Glutamatergic neuron (in vitro differentiated cells): ENCODE measurements around the gene GPER1. TPM values are rescaled to one million over a fixed set of nuclear protein-coding genes. Genes with fewer than 3 reads are reported as not detected.

Experiments used
- DNase-seq: peaks from one replicate; pipeline ENCODE4 v3.0.0; 2022
- H3K27ac Mint-ChIP-seq: one replicate; pipeline ENCODE4 v1.8.0; 2020; ENCODE audit warnings: mild to moderate bottlenecking, mixed read lengths, inconsistent platforms; ENCODE audit not compliant: unreplicated experiment
- H3K27me3 Mint-ChIP-seq: one replicate; pipeline ENCODE4 v1.8.0; 2020; ENCODE audit warnings: mild to moderate bottlenecking, moderate library complexity, mixed read lengths, inconsistent platforms; ENCODE audit not compliant: unreplicated experiment
- H3K36me3 Mint-ChIP-seq: one replicate; pipeline ENCODE4 v1.8.0; 2020; ENCODE audit warnings: mild to moderate bottlenecking, mixed read lengths, inconsistent platforms; ENCODE audit not compliant: unreplicated experiment
- H3K4me1 Mint-ChIP-seq: one replicate; pipeline ENCODE4 v1.8.0; 2020; ENCODE audit warnings: mild to moderate bottlenecking, low read depth, mixed read lengths, inconsistent platforms; ENCODE audit not compliant: unreplicated experiment
- H3K4me3 Mint-ChIP-seq: one replicate; pipeline ENCODE4 v1.8.0; 2020; ENCODE audit warnings: mild to moderate bottlenecking, mixed read lengths, inconsistent platforms; ENCODE audit not compliant: unreplicated experiment
- H3K9me3 Mint-ChIP-seq: one replicate; pipeline ENCODE4 v1.8.0; 2020; ENCODE audit warnings: mild to moderate bottlenecking, moderate library complexity, mixed read lengths, inconsistent platforms; ENCODE audit not compliant: unreplicated experiment
- total RNA-seq: library from RNA; stranded (reverse); fragmentation: NEBNext Ultra II Directional; extraction: Animal tissue kit (Norgen Biotek cat#: 25700); gene quantifications from one replicate; pipeline ENCODE4 v1.2.1, GENCODE V29; 2021; ENCODE audit not compliant: unreplicated experiment
- TF ChIP-seq, protein P1 (sequence below): fragments of 200-600 bp; sonication (generic); IDR thresholded peaks from one replicate; pipeline ENCODE4 v1.5.0; 2021; ENCODE audit not compliant: partially characterized antibody, unreplicated experiment

The GPER1 gene
- total RNA-seq, 1 donor from 2014 or later: 0.59 TPM

DNA sequence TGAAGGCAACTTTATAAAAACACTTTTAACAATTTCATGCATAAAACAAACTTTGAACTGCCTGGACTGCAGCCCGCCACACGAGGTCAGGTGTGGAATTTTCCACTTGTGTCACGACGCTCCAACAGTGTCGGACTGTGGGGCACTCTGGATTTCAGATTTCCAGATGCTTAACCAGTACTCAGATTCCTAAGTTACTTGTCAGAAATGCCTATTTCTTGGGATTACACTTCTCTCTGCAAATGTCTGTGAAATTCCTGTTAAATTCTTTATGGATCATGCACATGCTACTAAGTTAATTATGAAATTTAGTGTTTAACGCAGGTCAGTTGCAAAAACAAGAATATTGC, 473 bp upstream of the GPER1 start:
- TF ChIP-seq, protein P1, sequence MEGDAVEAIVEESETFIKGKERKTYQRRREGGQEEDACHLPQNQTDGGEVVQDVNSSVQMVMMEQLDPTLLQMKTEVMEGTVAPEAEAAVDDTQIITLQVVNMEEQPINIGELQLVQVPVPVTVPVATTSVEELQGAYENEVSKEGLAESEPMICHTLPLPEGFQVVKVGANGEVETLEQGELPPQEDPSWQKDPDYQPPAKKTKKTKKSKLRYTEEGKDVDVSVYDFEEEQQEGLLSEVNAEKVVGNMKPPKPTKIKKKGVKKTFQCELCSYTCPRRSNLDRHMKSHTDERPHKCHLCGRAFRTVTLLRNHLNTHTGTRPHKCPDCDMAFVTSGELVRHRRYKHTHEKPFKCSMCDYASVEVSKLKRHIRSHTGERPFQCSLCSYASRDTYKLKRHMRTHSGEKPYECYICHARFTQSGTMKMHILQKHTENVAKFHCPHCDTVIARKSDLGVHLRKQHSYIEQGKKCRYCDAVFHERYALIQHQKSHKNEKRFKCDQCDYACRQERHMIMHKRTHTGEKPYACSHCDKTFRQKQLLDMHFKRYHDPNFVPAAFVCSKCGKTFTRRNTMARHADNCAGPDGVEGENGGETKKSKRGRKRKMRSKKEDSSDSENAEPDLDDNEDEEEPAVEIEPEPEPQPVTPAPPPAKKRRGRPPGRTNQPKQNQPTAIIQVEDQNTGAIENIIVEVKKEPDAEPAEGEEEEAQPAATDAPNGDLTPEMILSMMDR: no peak
- H3K4me3 Mint-ChIP-seq: peak overlapping the region; percentile 6
- peaks cover 5% of the 10 kb centered on the region for H3K9me3 Mint-ChIP-seq
- peaks cover 10% of the 10 kb centered on the region for H3K27me3 Mint-ChIP-seq
- peaks cover 21% of the 10 kb centered on the region for H3K4me1 Mint-ChIP-seq
- H3K27ac Mint-ChIP-seq: no peak overlapping the region
- no peaks in the 10 kb centered on the region for H3K36me3 Mint-ChIP-seq
- DNase-seq: no peak

DNA sequence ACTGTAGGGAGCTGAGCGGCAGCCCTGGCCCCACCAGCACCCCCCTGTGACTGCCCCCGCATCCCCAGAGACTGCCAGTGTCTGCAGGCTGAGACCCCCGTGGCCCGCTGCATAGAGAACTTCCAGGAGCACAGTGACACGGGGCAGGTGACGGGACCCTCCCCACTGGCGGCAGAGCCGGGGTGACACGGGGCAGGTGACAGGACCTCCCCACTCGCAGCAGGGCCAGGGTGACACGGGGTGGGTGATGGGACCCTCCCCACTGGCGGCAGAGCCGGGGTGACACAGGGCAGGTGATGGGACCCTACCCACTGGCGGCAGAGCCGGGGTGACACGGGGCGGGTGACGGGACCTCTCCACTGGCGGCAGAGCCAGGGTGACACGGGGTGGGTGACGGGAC, 2.3 kb downstream of the GPER1 start:
- H3K9me3 Mint-ChIP-seq: peaks cover 2% of the 10 kb centered on the region
- peaks cover 8% of the 10 kb centered on the region for H3K27me3 Mint-ChIP-seq
- H3K27ac Mint-ChIP-seq: no peak overlapping the region
- TF ChIP-seq, protein P1: no peak
- no peak overlapping the region for H3K4me3 Mint-ChIP-seq
- no peak for DNase-seq
- no peaks in the 10 kb centered on the region for H3K36me3 Mint-ChIP-seq
- H3K4me1 Mint-ChIP-seq: peaks cover 14% of the 10 kb centered on the region

DNA sequence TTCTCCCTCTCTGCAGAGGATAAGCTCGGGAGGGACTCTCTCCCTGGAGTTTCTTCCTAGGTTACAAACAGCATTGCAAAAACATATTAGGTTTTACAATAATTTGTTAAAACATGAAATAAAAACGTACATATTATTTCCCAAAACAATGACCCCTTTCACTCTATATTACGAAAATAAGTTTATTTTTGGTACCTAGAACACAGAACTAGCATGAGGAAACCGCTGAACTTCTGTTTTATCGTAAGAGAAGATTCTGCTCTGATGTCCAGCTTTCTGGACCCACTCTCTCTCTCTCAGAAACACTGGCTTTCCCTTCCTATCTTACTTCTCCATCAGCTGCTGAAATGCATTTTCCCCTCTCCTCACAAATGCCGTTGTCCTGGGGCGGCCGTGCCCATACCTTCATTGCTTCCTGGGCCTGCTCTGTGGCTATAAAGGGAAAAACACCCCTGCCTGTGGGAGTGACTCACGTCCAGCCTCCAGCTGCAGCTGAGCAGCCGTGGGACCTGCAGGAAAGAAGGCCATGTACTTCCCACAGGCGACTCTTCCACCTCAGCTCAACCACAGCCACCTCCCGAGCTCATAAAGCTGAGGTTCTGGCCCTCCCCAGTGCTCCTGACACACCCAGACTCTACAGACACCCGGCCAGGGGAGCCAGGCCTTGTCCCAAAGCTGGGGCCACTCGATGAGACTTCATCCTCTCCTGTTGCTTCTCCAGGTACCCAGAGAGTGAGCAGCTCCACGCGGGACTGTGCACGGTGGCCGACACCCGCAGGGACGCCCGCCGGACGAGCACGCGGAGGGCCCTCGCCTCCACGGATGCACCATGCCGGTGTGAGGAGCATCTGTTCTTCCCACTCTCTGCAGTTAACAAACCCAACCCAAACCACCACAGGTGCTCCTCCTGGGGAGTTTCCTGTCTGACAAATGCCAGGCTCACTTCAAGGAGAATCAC, 3.1 kb downstream of the GPER1 start:
- Mint-ChIP-seq H3K36me3 (no peaks in the 10 kb centered on the region), H3K4me1 (peaks cover 14% of the 10 kb centered on the region), H3K27me3 (peaks cover 8% of the 10 kb centered on the region), H3K9me3 (peaks cover 2% of the 10 kb centered on the region), H3K27ac (no peak overlapping the region), H3K4me3 (no peak overlapping the region)
- DNase-seq: no peak
- TF ChIP-seq, protein P1: no peak

DNA sequence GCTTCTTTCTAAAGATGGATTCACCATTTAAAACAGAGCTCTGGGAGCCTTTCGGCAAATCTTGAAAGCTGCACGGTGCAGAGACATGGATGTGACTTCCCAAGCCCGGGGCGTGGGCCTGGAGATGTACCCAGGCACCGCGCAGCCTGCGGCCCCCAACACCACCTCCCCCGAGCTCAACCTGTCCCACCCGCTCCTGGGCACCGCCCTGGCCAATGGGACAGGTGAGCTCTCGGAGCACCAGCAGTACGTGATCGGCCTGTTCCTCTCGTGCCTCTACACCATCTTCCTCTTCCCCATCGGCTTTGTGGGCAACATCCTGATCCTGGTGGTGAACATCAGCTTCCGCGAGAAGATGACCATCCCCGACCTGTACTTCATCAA, 3.7 kb downstream of the GPER1 start:
- Mint-ChIP-seq H3K36me3 (no peaks in the 10 kb centered on the region), H3K4me3 (no peak overlapping the region), H3K9me3 (peaks cover 2% of the 10 kb centered on the region), H3K27ac (no peak overlapping the region), H3K4me1 (peaks cover 14% of the 10 kb centered on the region), H3K27me3 (peaks cover 8% of the 10 kb centered on the region)
- TF ChIP-seq, protein P1: no peak
- no peak for DNase-seq

DNA sequence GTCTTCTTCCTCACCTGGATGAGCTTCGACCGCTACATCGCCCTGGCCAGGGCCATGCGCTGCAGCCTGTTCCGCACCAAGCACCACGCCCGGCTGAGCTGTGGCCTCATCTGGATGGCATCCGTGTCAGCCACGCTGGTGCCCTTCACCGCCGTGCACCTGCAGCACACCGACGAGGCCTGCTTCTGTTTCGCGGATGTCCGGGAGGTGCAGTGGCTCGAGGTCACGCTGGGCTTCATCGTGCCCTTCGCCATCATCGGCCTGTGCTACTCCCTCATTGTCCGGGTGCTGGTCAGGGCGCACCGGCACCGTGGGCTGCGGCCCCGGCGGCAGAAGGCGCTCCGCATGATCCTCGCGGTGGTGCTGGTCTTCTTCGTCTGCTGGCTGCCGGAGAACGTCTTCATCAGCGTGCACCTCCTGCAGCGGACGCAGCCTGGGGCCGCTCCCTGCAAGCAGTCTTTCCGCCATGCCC, 4.3 kb downstream of the GPER1 start:
- H3K4me3 Mint-ChIP-seq: no peak overlapping the region

More for the DNA sequence above, 4.3 kb downstream of the GPER1 start:
- peaks cover 6% of the 10 kb centered on the region for H3K27me3 Mint-ChIP-seq
- H3K9me3 Mint-ChIP-seq: peaks cover 2% of the 10 kb centered on the region
- peaks cover 14% of the 10 kb centered on the region for H3K4me1 Mint-ChIP-seq
- DNase-seq: no peak
- TF ChIP-seq, protein P1: no peak
- no peak overlapping the region for H3K27ac Mint-ChIP-seq
- H3K36me3 Mint-ChIP-seq: peaks cover 2% of the 10 kb centered on the region
